ENCODE data around the gene KDM5A. TPM values are rescaled to one million over a fixed set of nuclear protein-coding genes. Genes with fewer than 3 reads are reported as not detected.

The KDM5A gene
- polyA plus RNA-seq, 2 of the 4 experiments (the other 2 are of a cell fraction) = 18.8 to 42.6 TPM

DNA sequence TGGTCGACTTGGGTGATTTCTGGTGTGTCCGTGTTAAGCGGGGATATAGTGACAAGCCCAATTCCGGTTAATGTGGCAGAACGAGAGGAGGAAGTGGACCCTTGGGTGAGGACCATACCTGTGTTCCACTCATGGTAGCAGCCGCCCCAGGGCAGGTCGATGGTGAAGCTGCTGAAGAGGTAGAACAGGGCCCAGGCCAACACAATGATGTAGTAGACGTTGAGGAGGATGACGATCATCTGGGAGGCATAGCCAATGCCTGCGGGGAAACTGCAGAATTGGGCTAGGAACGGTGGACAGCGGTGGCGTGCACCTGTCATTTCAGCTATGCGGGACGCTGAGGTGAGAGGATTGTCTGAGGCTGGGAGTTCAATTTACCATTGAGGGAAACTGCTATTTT, 146.6 kb downstream of the KDM5A start:
- CTCF ChIA-PET = interaction anchor here (0.8 to 1.3 kb wide), 2 partner anchors 16 to 89 kb away, joined by 3 read pairs; no protein-coding TSS in a partner anchor
- POLR2A ChIA-PET = no interaction called here
- ATAC-seq = no peak
- FAIRE-seq = no peak
- no peak for DNase-seq (ENCODE audit: low read depth in 1 of 2, low spot score in 1 of 2)
- TF ChIP-seq, protein P1, sequence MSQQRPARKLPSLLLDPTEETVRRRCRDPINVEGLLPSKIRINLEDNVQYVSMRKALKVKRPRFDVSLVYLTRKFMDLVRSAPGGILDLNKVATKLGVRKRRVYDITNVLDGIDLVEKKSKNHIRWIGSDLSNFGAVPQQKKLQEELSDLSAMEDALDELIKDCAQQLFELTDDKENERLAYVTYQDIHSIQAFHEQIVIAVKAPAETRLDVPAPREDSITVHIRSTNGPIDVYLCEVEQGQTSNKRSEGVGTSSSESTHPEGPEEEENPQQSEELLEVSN (IDR thresholded peaks at IDR 0.05; ENCODE audit: borderline replicate concordance, low read depth) = no peak
- TF ChIP-seq RCOR1 (IDR thresholded peaks at IDR 0.05; ENCODE audit: low read depth, low read length) (no peak), EHMT2 (IDR thresholded peaks at IDR 0.05; ENCODE audit: low read depth) (no peak), CBX8 (IDR thresholded peaks at IDR 0.05) (no peak), HOXB5 (CRISPR knock-in tag; IDR thresholded peaks at IDR 0.05) (no peak), CHD4 (IDR thresholded peaks at IDR 0.05; ENCODE audit: borderline replicate concordance) (no peak), MAX (IDR thresholded peaks at IDR 0.05) (no peak), ELK1 (IDR thresholded peaks at IDR 0.05; ENCODE audit: low read depth, low read length) (no peak), NFE2L2 (conservative IDR thresholded peaks at IDR 0.05; ENCODE audit: low read length) (no peak), HEYL (CRISPR knock-in tag; IDR thresholded peaks at IDR 0.05) (no peak), KDM5A (IDR thresholded peaks at IDR 0.05) (no peak), ZC3H11A (IDR thresholded peaks at IDR 0.05) (no peak), HMGXB4 (CRISPR knock-in tag; IDR thresholded peaks at IDR 0.05; ENCODE audit: borderline replicate concordance) (no peak), ESRRA (IDR thresholded peaks at IDR 0.05; ENCODE audit: borderline replicate concordance, low read length) (no peak), FOSL2 (IDR thresholded peaks at IDR 0.05) (no peak), FOSL2 (CRISPR knock-in tag; IDR thresholded peaks at IDR 0.05) (no peak), ZNF302 (CRISPR knock-in tag; IDR thresholded peaks at IDR 0.05) (no peak), CEBPB (IDR thresholded peaks at IDR 0.05) (no peak), EP300 (IDR thresholded peaks at IDR 0.05) (no peak), PHF8 (IDR thresholded peaks at IDR 0.05; ENCODE audit: borderline replicate concordance, low read depth) (no peak), GATA3 (IDR thresholded peaks at IDR 0.05; ENCODE audit: borderline replicate concordance) (no peak)
- peaks cover 9% of the 10 kb centered on the region; the same call in 1 of the 3 replicates for H3K9me3 ChIP-seq
- H3K4me2 ChIP-seq = no peak overlapping the region
- no peak overlapping the region for H3K27ac ChIP-seq
- 63% methylated on average over 15 of the region's 15 CpGs for WGBS (ENCODE audit: missing lambda C conversion rate)
- H3K4me1 ChIP-seq = no peaks in the 10 kb centered on the region
- no peak overlapping the region for H3K4me3 ChIP-seq

GRCh38 chr12:241266-241665, 147.9 kb downstream of the KDM5A start:
- no peak overlapping the region for H3K27ac ChIP-seq
- no peak for TF ChIP-seq ZC3H11A (IDR thresholded peaks at IDR 0.05)
- TF ChIP-seq, protein P2, sequence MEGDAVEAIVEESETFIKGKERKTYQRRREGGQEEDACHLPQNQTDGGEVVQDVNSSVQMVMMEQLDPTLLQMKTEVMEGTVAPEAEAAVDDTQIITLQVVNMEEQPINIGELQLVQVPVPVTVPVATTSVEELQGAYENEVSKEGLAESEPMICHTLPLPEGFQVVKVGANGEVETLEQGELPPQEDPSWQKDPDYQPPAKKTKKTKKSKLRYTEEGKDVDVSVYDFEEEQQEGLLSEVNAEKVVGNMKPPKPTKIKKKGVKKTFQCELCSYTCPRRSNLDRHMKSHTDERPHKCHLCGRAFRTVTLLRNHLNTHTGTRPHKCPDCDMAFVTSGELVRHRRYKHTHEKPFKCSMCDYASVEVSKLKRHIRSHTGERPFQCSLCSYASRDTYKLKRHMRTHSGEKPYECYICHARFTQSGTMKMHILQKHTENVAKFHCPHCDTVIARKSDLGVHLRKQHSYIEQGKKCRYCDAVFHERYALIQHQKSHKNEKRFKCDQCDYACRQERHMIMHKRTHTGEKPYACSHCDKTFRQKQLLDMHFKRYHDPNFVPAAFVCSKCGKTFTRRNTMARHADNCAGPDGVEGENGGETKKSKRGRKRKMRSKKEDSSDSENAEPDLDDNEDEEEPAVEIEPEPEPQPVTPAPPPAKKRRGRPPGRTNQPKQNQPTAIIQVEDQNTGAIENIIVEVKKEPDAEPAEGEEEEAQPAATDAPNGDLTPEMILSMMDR (IDR thresholded peaks at IDR 0.05) = no peak
- TF ChIP-seq SMC3 (IDR thresholded peaks at IDR 0.05) = no peak
- TF ChIP-seq RNF2 (IDR thresholded peaks at IDR 0.05; ENCODE audit: borderline replicate concordance, low read depth) = no peak
- TF ChIP-seq HOXA7 (CRISPR knock-in tag; IDR thresholded peaks at IDR 0.05) = no peak
- TF ChIP-seq RCOR1 (IDR thresholded peaks at IDR 0.05; ENCODE audit: low read depth, low read length) = no peak
- no peak for TF ChIP-seq MYC (IDR thresholded peaks at IDR 0.05; ENCODE audit: borderline replicate concordance, low read length)
- no peak for TF ChIP-seq MAFK (IDR thresholded peaks at IDR 0.05; ENCODE audit: partially characterized antibody)
- no peak for TF ChIP-seq TFCP2L1 (CRISPR knock-in tag; IDR thresholded peaks at IDR 0.05)
- H3K9me3 ChIP-seq = 0 out of 3 replicates have a peak, but pooled peaks cover 3% of the 10 kb centered on the region
- CTCF ChIA-PET = no interaction called here
- DNase-seq (ENCODE audit: low read depth in 1 of 2, low spot score in 1 of 2) = no peak
- no peak for FAIRE-seq
- WGBS (ENCODE audit: missing lambda C conversion rate) = 82% methylated on average over 9 of the region's 9 CpGs
- POLR2A ChIA-PET = no interaction called here
- no peak overlapping the region for H3K4me3 ChIP-seq
- ATAC-seq = no peak
- 0 out of 3 replicates have a peak, but pooled peaks cover 4% of the 10 kb centered on the region for H3K4me1 ChIP-seq
- no peak overlapping the region for H3K4me2 ChIP-seq
